Mesodermal cell (in vitro differentiated cells): ENCODE measurements around the gene PCIF1.

Experiments used
- H3K27ac ChIP-seq: 2 replicates; pipeline ENCODE4 v1.7.0; 2013; ENCODE audit warnings: mild to moderate bottlenecking, low read depth, low read length, moderate library complexity; ENCODE audit not compliant: severe bottlenecking
- H3K36me3 ChIP-seq: 2 replicates; pipeline ENCODE4 v1.7.1; 2013; ENCODE audit warnings: mild to moderate bottlenecking, low read length, moderate library complexity; ENCODE audit not compliant: control insufficient read depth, insufficient read depth
- H3K4me1 ChIP-seq: one replicate; pipeline ENCODE4 v1.7.1; 2013; ENCODE audit warnings: mild to moderate bottlenecking, low read length; ENCODE audit not compliant: insufficient read depth, control insufficient read depth, poor library complexity, severe bottlenecking
- H3K4me3 ChIP-seq: 2 replicates; pipeline ENCODE4 v1.7.0; 2013; ENCODE audit warnings: low read length, control low read depth, mild to moderate bottlenecking; ENCODE audit not compliant: insufficient read depth, poor library complexity, severe bottlenecking; ENCODE audit errors: extremely low read depth
- H3K9me3 ChIP-seq: 2 replicates; pipeline ENCODE4 v1.7.1; 2013; ENCODE audit warnings: mild to moderate bottlenecking, low read length, moderate library complexity; ENCODE audit not compliant: control insufficient read depth
- WGBS, 2 experiments: methylation state at CpG; one replicate each; pipeline ENCODE4 v1.1.5; 2013; ENCODE audit warnings: missing lambda C conversion rate in 2 of 2; ENCODE audit not compliant: insufficient coverage in 2 of 2; 5-methylcytosine and 5-hydroxymethylcytosine counted together

PCIF1 gene

DNA sequence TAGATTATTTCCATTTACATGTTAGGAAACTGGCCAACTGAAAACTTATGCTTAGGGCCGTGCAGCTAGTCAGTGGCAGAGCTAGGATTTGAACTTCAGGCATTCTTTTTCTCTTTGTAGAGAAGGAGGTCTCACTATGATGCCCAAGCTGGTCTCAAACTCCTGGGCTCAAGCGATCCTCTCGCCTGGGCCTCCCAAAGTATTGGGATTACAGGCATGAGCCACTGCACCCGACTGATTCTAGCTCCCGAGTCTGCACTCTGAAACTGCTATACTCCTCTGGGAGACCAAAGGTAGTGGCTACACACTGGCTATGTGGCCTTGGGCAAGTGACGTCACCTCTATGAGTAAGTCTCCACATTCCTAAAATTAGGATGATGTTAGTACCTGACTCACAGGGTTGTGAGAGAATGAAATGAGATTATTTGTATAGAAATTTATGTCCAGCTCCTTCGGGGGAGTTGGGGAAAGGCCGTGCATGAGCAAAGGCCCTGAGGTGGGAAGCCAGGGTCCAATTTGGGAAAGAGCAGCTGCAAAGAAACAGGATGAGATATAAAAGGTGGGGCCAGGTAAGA lies 28.9 kb upstream of the PCIF1 start:
- 91 to 95% methylated on average over 8 of the region's 8 CpGs for WGBS, 2 experiments
- H3K27ac ChIP-seq: no peak overlapping the region
- H3K36me3 ChIP-seq: peaks cover 90% of the 10 kb centered on the region

DNA sequence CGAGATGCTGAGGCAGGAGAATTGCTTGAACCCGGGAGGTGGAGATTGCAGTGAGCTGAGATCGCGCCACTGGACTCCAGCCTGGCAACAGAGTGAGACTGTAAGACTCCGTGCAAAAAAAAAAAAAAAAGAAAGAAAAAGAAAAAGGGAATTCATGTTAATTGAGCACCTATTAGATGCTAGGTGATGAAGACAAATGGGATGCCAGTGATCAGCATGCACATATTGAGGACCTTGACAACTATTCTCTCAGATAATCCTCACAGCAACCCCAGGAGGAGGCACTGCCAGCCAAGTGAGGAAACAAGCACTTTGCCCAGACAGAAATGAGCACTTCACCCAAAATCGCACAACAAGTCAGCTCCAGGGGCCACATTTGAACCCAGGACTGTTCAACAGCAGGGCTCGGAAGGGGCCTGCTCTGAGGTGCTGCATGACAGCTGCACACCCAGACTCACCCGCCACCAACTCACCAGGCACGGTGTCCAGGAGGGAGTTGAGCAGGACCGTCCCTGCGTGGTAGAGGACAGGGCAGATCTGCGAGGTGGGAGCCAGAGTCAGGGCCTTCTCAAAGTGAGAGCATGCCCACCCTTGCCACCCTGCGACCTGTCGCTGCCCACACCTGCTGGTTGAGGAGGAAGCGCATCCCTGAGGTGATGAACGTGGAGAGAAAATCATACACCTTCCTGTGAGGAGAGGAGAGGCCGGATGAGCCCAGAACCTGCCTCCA lies 27.1 kb upstream of the PCIF1 start:
- Histone ChIP-seq H3K4me1 (no peaks in the 10 kb centered on the region), H3K27ac (no peak overlapping the region), H3K4me3 (no peak overlapping the region), H3K36me3 (peaks cover 74% of the 10 kb centered on the region), H3K9me3 (no peaks in the 10 kb centered on the region)
- 97 to 99% methylated on average over 15 to 17 of the region's 17 CpGs for WGBS, 2 experiments

More for the DNA sequence above, 28.9 kb upstream of the PCIF1 start:
- Histone ChIP-seq H3K4me3 (no peak overlapping the region), H3K9me3 (no peaks in the 10 kb centered on the region), H3K4me1 (no peaks in the 10 kb centered on the region)

DNA sequence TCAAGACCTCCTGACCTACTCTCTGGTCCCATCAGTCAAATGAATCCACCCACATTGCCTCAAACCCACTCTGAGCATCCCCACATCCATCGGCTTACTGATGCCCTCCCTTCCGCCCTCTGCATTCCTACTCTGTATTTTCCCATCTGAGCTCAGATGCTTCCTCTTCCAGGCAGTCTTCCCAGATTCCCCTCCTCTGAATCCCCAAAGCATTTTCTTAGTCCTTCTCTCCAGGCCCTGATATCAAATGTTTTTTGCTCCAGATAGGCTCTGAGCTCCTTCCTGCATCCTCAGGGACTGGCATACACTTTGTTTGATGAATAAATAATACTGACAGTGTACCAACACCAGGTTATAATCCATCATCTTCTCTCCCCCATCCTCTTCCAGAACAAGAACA lies 26.4 kb upstream of the PCIF1 start:
- Histone ChIP-seq H3K4me1 (no peaks in the 10 kb centered on the region), H3K9me3 (no peaks in the 10 kb centered on the region), H3K36me3 (peaks cover 67% of the 10 kb centered on the region), H3K4me3 (no peak overlapping the region), H3K27ac (no peak overlapping the region)
- 97% methylated on average over 2 of the region's 2 CpGs for WGBS, 2 experiments

DNA sequence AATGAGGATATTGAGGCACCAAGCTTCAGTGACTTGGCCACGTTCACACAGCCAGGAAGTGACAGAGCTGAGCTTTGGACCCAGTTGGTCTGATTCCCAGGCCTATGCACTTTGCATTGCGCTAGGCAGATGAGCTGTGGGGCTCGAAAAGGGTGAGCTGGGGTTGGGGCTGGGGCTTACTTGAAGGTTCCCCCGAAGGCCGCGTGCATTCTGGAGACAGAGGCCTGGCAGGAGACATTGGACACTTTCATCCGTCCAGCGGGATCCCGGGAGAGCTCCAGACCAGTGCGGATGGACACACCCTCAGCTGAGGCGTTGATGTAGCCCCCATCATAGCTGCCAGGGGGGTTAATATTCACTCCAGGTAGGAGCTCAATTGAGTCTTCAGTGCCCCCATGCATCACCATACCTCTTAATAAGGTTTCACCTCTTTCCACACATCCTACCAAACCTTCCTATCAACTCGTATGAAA lies 25.1 kb upstream of the PCIF1 start:
- 94 to 95% methylated on average over 11 to 12 of the region's 12 CpGs for WGBS, 2 experiments
- Histone ChIP-seq H3K4me1 (no peaks in the 10 kb centered on the region), H3K4me3 (no peak overlapping the region), H3K27ac (no peak overlapping the region), H3K36me3 (peaks cover 55% of the 10 kb centered on the region), H3K9me3 (no peaks in the 10 kb centered on the region)

DNA sequence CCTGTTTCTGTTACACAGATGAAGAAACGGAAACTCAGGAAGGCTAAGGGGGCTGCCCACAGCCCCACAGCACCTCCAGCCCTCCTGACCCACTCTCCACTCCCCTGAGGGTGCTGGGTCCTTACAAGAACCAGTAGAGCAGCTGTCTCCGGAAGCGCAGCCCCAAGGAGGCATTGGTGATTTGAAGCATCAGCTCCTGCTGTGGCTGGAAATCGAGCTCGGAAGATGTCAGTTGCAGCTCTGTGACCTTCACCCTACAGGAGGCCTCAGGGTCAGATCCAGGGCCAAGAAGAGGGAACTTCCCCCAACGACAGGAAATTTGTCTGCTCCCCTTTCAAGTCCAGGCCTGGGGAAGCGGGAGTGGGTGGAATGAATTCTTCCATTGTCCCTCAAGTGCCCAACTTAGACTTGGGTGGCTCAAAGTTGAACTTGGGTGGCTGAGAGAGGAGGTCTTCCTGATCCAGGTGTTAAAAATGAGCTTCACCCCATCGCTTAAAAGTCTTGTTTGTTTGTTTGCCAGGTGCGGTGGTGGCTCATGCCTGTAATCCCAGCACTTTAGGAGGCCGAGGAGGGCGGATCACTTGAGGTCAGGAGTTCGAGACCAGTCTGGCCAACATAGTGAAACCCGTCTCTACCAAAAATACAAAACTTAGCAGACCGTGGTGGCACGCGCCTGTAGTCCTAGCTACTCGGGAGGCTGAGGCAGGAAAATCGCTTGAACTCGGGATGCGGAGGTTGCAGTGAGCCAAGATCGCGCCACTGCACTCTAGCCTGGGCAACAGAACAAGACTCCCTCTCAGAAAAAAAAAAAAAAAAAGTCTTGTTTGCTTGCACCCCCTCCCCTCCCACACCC lies 24.4 kb upstream of the PCIF1 start:
- no peak overlapping the region for H3K4me3 ChIP-seq
- H3K27ac ChIP-seq: no peak overlapping the region
- 89 to 90% methylated on average over 13 to 19 of the region's 22 CpGs for WGBS, 2 experiments
- H3K4me1 ChIP-seq: no peaks in the 10 kb centered on the region
- peaks cover 48% of the 10 kb centered on the region for H3K36me3 ChIP-seq
- H3K9me3 ChIP-seq: no peaks in the 10 kb centered on the region

DNA sequence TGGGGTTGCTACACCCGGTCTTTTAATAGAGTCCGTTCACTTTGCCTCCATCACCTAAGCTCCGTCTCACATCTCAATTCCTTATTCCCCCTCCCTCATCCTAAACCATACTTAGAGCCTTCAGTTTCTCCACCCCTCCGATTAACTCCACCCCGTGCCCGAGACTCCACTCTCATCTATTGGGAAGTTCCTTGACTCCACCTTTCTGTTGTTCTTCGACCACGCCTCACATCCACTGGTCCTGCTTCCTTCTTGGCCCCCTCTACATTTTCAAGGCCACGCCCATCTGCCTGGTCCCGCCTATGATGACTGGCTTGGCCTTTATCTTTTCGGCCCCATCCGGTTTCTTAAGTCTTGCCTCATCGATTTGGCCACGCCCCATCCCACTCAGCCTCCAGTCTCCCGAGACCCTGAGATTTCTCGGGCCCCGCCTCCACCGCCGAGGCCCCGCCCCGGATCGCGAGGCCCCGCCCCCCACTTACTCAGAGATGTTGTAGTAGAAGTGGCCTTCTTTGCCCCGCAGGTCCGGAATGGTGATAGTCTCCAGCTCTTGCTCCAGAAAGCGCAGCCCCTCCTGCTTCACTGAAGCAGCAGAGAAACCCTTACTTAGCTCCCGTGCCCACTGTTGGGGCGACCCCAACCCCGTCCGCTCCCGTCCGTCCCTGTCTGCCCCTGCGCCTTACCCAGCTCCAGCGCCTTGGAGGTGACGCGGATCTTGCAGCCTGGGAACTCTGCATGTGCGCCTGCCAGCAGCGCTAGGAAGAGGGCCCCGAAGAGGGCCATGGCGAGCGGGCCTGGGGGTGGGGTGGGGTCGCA lies 23.6 kb upstream of the PCIF1 start:
- 5% methylated on average over 31 to 35 of the region's 43 CpGs for WGBS, 2 experiments
- H3K36me3 ChIP-seq: peaks cover 40% of the 10 kb centered on the region
- peak overlapping the region; percentile 90 for H3K27ac ChIP-seq
- H3K4me1 ChIP-seq: no peaks in the 10 kb centered on the region
- peak overlapping the region; percentile 54 for H3K4me3 ChIP-seq
- H3K9me3 ChIP-seq: no peaks in the 10 kb centered on the region

DNA sequence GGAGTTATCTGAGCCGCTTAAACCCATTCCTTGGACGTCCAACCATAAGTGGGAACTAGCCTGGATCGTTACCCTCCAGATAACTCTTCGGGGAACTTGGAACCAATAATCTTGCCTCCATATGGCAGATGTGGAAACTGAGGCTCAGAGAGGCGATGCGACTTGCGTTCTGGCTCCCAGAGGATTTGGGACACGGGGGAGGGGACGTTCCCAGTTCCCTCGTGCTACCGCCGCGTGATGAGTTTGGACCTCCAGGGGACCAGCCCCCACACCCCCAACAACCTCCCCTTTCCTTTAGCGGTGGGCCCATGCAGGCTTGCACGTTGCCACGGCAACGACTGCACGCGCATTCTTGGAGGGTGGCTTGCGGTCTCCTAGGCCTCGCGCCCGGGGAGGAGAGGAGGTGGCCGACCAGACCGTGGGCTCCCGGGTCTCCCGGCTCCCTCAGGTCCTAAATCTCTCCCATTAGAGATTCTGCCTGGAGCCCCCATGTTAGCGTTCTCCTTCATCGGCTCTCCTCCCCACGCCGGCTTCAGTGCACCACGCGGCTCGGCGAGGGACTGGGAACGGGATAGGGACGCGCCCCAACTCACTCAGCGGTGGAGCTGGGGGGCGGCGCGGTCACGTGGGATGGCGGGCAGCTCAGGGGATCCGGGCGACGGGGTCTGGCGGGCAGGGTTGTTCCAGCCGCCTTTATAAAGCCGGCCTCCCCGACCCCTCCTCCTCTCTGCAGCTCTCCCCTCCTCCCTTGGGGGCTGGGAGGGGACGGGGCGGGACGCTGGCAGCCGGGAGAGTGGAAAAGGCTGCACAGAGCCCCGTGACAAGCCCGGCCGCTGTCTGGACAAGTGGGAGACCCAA lies 22.8 kb upstream of the PCIF1 start, which contains the start of gene PLTP:
TSS of gene PLTP (minus strand) at position 670 of the 858 bp plus-strand sequence. CDS start 703 bp downstream, outside the sequence.
- Histone ChIP-seq H3K9me3 (no peaks in the 10 kb centered on the region), H3K4me3 (peak within 1 kb of the TSS; percentile 54), H3K27ac (peak within 1 kb of the TSS; percentile 90), H3K4me1 (no peaks in the 10 kb centered on the region), H3K36me3 (peaks cover 32% of the 10 kb centered on the region)
- 0% methylated on average over 28 to 44 of the region's 58 CpGs for WGBS, 2 experiments

DNA sequence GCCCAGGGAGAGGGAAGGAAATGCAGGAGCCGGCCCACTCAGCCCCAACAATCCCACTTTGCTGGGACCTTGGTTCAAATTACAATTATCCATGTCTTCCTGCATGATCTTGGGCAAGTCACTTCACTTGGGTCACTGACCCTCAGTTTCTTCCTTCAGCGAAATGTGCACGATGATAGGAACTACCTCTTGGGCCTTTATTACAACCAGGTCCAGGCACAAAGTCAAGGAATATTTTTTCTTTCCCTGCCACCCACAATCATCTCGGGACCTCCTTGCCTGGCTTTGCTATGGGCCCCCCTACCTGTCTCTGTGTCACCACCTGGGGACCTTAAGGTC lies 22.2 kb upstream of the PCIF1 start:
- 33 to 36% methylated on average over 2 to 4 of the region's 4 CpGs for WGBS, 2 experiments

DNA sequence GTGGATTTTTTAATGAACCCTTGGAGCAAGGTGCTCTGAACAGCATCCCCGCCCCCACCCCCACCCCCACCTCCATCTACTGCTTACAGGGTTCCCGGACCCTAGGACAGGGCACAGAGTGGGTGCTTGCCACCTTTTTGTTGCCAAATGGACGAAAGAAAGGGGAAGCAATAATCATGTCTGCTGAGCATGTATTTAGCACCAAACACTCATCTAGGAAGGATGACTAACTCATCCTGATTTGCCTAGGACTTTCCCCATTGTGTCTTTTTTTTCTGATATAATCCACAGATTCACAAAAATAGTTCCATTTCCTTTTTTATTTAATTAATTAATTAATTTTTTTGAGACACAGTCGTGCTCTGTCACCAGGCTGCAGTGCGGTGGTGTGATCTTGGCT lies 21.4 kb upstream of the PCIF1 start:
- no peak overlapping the region for H3K27ac ChIP-seq
- H3K4me3 ChIP-seq: no peak overlapping the region
- no peaks in the 10 kb centered on the region for H3K9me3 ChIP-seq
- no peaks in the 10 kb centered on the region for H3K4me1 ChIP-seq
- WGBS, 2 experiments: 86 to 100% methylated on average over 1 to 3 of the region's 5 CpGs
- H3K36me3 ChIP-seq: peaks cover 19% of the 10 kb centered on the region

More for the DNA sequence above, 22.2 kb upstream of the PCIF1 start:
- Histone ChIP-seq H3K4me3 (peak overlapping the region; percentile 54), H3K27ac (peak overlapping the region; percentile 90), H3K36me3 (peaks cover 27% of the 10 kb centered on the region), H3K9me3 (no peaks in the 10 kb centered on the region), H3K4me1 (no peaks in the 10 kb centered on the region)
